BE2C (cell line): ENCODE data around the gene CALM1.
A peak's percentile ranks its signal among the peaks of the same experiment; 100 is the strongest.

Experiments
- DNase-seq: peaks from one replicate; pipeline ENCODE4 v3.0.0-alpha.2; 2020
- H3K27me3 ChIP-seq: fragments of 250-450 bp; sonication (Bioruptor Pico); 2 replicates; pipeline ENCODE4 v1.5.1; 2020; ENCODE audit warnings: mild to moderate bottlenecking
- H3K36me3 ChIP-seq: fragments of 250-450 bp; sonication (Bioruptor Pico); 2 replicates; pipeline ENCODE4 v1.5.1; 2020; ENCODE audit warnings: mild to moderate bottlenecking
- H3K4me1 ChIP-seq: fragments of 250-450 bp; sonication (Bioruptor Pico); 2 replicates; pipeline ENCODE4 v1.5.1; 2020
- H3K4me3 ChIP-seq: 2 replicates; pipeline ENCODE4 v1.5.1; 2011; ENCODE audit warnings: low read depth, low read length
- H3K9me3 ChIP-seq: fragments of 250-450 bp; sonication (Bioruptor Pico); 2 replicates; pipeline ENCODE4 v1.5.1; 2020
- TF ChIP-seq, protein P1 (sequence below): IDR thresholded peaks from 2 replicates; pipeline ENCODE4 v1.5.1; 2012; ENCODE audit warnings: mild to moderate bottlenecking, low read depth, low read length

The CALM1 gene

GRCh38 chr14:90455100-90455571, 58.3 kb downstream of the CALM1 start:
- TF ChIP-seq, protein P1, sequence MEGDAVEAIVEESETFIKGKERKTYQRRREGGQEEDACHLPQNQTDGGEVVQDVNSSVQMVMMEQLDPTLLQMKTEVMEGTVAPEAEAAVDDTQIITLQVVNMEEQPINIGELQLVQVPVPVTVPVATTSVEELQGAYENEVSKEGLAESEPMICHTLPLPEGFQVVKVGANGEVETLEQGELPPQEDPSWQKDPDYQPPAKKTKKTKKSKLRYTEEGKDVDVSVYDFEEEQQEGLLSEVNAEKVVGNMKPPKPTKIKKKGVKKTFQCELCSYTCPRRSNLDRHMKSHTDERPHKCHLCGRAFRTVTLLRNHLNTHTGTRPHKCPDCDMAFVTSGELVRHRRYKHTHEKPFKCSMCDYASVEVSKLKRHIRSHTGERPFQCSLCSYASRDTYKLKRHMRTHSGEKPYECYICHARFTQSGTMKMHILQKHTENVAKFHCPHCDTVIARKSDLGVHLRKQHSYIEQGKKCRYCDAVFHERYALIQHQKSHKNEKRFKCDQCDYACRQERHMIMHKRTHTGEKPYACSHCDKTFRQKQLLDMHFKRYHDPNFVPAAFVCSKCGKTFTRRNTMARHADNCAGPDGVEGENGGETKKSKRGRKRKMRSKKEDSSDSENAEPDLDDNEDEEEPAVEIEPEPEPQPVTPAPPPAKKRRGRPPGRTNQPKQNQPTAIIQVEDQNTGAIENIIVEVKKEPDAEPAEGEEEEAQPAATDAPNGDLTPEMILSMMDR: no peak
- H3K4me3 ChIP-seq: no peak overlapping the region
- peak; percentile 45 for DNase-seq
- H3K27me3 ChIP-seq: no peaks in the 10 kb centered on the region
- no peaks in the 10 kb centered on the region for H3K9me3 ChIP-seq
- peaks cover 33% of the 10 kb centered on the region for H3K4me1 ChIP-seq
- H3K36me3 ChIP-seq: no peaks in the 10 kb centered on the region

- DNase-seq: no peak
- no peak overlapping the region for H3K4me3 ChIP-seq
- H3K36me3 ChIP-seq: no peaks in the 10 kb centered on the region
- no peaks in the 10 kb centered on the region for H3K9me3 ChIP-seq
- H3K4me1 ChIP-seq: peaks cover 26% of the 10 kb centered on the region
- TF ChIP-seq, protein P1: no peak
- H3K27me3 ChIP-seq: no peaks in the 10 kb centered on the region
Observed at GRCh38 chr14:90456551-90456950, 59.7 kb downstream of the CALM1 start.

DNA sequence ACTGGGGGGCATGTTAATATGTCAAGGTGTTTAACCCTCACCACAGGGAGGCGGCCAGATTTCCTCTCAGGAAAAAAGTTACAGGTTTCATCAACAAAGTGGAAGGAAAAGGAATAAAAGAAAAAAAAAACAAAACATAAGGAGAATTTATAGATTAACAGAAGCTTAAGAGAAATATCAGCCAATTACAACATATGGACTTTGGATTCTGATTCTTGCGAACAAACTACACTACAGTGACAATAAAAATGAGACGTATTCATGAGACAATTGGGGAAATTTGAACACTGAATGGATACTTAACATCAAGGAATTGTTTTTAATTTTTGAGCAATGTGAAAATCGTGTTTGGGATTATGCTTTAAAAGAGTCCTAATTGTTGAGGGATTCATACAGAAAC, 60.4 kb downstream of the CALM1 start:
- Histone ChIP-seq H3K36me3 (no peaks in the 10 kb centered on the region), H3K4me3 (no peak overlapping the region), H3K4me1 (peaks cover 21% of the 10 kb centered on the region), H3K9me3 (no peaks in the 10 kb centered on the region), H3K27me3 (no peaks in the 10 kb centered on the region)
- DNase-seq: no peak
- TF ChIP-seq, protein P1: no peak
